ENCODE results near the gene CHST12. TPM values are rescaled to one million over a fixed set of nuclear protein-coding genes. Genes with fewer than 3 reads are reported as not detected.

CHST12 gene
- total and polyA plus RNA-seq, 3 experiments from 2014 or later: 7.7 to 63.0 (median 8.3) TPM

- H3K36me3 ChIP-seq (ENCODE audit: insufficient read depth, low read length): no peaks in the 10 kb centered on the region
- no peaks in the 10 kb centered on the region for H3K9me3 ChIP-seq (ENCODE audit: low read length)
- no peak for DNase-seq
- no peaks in the 10 kb centered on the region for H3K36me3 Mint-ChIP-seq
- no peak overlapping the region for H3K27ac Mint-ChIP-seq
- peaks cover 11% of the 10 kb centered on the region for H3K4me1 ChIP-seq (ENCODE audit: insufficient read depth, low read length)
- no peak overlapping the region for H3K27ac ChIP-seq (ENCODE audit: low read depth, low read length)
- POLR2A ChIA-PET: no interaction called here
- no peak overlapping the region for H3K4me3 ChIP-seq (ENCODE audit: low read length)
- no peaks in the 10 kb centered on the region for H3K27me3 ChIP-seq (ENCODE audit: insufficient read depth, low read length, poor library complexity, severe bottlenecking)
- H3K4me1 Mint-ChIP-seq: peaks cover 0 to 12% (median 0%) of the 10 kb centered on the region in 3 donors
- H3K27me3 Mint-ChIP-seq: peaks cover 0 to 4% of the 10 kb centered on the region in 2 donors
- H3K4me3 Mint-ChIP-seq: no peak overlapping the region
- CTCF ChIA-PET: interaction anchor here (1.9 kb wide), 1 partner anchor 229 kb away, joined by 7 read pairs; no protein-coding TSS in a partner anchor
- H3K9me3 Mint-ChIP-seq: peaks cover 0 to 5% (median 4%) of the 10 kb centered on the region in 5 donors
These were observed 76.6 kb downstream of the CHST12 start for GRCh38 chr7:2480070-2480408.

GRCh38 chr7:2481195-2481594 lies 77.8 kb downstream of the CHST12 start:
- Histone ChIP-seq H3K4me1 (ENCODE audit: insufficient read depth, low read length) (peaks cover 11% of the 10 kb centered on the region), H3K27ac (ENCODE audit: low read depth, low read length) (no peak overlapping the region), H3K4me3 (ENCODE audit: low read length) (no peak overlapping the region), H3K36me3 (ENCODE audit: insufficient read depth, low read length) (no peaks in the 10 kb centered on the region), H3K27me3 (ENCODE audit: insufficient read depth, low read length, poor library complexity, severe bottlenecking) (no peaks in the 10 kb centered on the region), H3K9me3 (ENCODE audit: low read length) (no peaks in the 10 kb centered on the region)
- Mint-ChIP-seq H3K4me1 (peaks cover 0 to 12% (median 0%) of the 10 kb centered on the region in 3 donors), H3K9me3 (peaks cover 0 to 5% (median 4%) of the 10 kb centered on the region in 5 donors), H3K4me3 (no peak overlapping the region), H3K27ac (no peak overlapping the region), H3K27me3 (peaks cover 0 to 4% of the 10 kb centered on the region in 2 donors), H3K36me3 (no peaks in the 10 kb centered on the region)
- ChIA-PET CTCF (interaction anchor here (1.9 kb wide), 1 partner anchor 228 kb away, joined by 7 read pairs; no protein-coding TSS in a partner anchor), POLR2A (no interaction called here)
- no peak for DNase-seq

- Mint-ChIP-seq H3K4me3 (no peak overlapping the region), H3K27ac (no peak overlapping the region), H3K9me3 (peaks cover 0 to 5% (median 4%) of the 10 kb centered on the region in 5 donors), H3K36me3 (no peaks in the 10 kb centered on the region), H3K27me3 (peaks cover 0 to 4% of the 10 kb centered on the region in 2 donors), H3K4me1 (peaks cover 0 to 3% (median 0%) of the 10 kb centered on the region in 3 donors)
- peaks cover 3% of the 10 kb centered on the region for H3K4me1 ChIP-seq (ENCODE audit: insufficient read depth, low read length)
- no peak for DNase-seq
- H3K36me3 ChIP-seq (ENCODE audit: insufficient read depth, low read length): no peaks in the 10 kb centered on the region
- H3K27ac ChIP-seq (ENCODE audit: low read depth, low read length): no peak overlapping the region
- ChIA-PET POLR2A (no interaction called here), CTCF (interaction anchor here (0.8 to 1.3 kb wide), 2 partner anchors 13 to 14 kb away, joined by 3 read pairs; no protein-coding TSS in a partner anchor)
- no peaks in the 10 kb centered on the region for H3K27me3 ChIP-seq (ENCODE audit: insufficient read depth, low read length, poor library complexity, severe bottlenecking)
- H3K9me3 ChIP-seq (ENCODE audit: low read length): no peaks in the 10 kb centered on the region
- H3K4me3 ChIP-seq (ENCODE audit: low read length): no peak overlapping the region
These were observed 79.5 kb downstream of the CHST12 start for GRCh38 chr7:2482725-2483451.

- Mint-ChIP-seq H3K36me3 (no peaks in the 10 kb centered on the region), H3K9me3 (peaks cover 0 to 5% (median 4%) of the 10 kb centered on the region in 5 donors), H3K4me1 (no peaks in the 10 kb centered on the region), H3K4me3 (no peak overlapping the region), H3K27me3 (peaks cover 0 to 4% of the 10 kb centered on the region in 2 donors), H3K27ac (no peak overlapping the region)
- CTCF ChIA-PET: interaction anchor here (0.8 to 1.3 kb wide), 2 partner anchors 13 to 15 kb away, joined by 3 read pairs; no protein-coding TSS in a partner anchor
- POLR2A ChIA-PET: no interaction called here
- no peak overlapping the region for H3K27ac ChIP-seq (ENCODE audit: low read depth, low read length)
- no peaks in the 10 kb centered on the region for H3K36me3 ChIP-seq (ENCODE audit: insufficient read depth, low read length)
- H3K4me1 ChIP-seq (ENCODE audit: insufficient read depth, low read length): no peaks in the 10 kb centered on the region
- no peak for DNase-seq
- H3K27me3 ChIP-seq (ENCODE audit: insufficient read depth, low read length, poor library complexity, severe bottlenecking): no peaks in the 10 kb centered on the region
- H3K4me3 ChIP-seq (ENCODE audit: low read length): no peak overlapping the region
- no peaks in the 10 kb centered on the region for H3K9me3 ChIP-seq (ENCODE audit: low read length)
These were observed 80.1 kb downstream of the CHST12 start for GRCh38 chr7:2483494-2483893.

DNA sequence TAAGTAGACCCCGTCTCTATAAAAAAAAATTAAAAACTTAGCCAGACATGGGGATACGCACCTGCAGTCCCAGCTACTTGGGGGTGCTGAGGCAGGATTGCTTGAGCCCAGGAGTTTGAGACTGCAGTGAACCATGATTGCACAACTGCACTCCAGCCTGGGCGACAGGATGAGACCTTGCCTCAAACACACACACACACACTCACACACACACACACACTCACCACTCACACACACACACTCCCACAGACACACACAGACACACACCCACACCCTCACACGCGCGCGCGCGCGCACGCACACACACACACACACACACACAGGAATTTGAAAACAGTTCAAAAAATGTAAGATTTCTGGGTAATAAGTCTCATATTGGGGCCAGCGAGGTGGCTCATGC lies 81.5 kb downstream of the CHST12 start:
- POLR2A ChIA-PET: no interaction called here

GRCh38 chr7:2487586-2488271 lies 84.3 kb downstream of the CHST12 start:
- no peak overlapping the region for H3K4me3 Mint-ChIP-seq
- ChIA-PET CTCF (interaction anchor here (1.4 to 2.1 kb wide), 2 partner anchors 10 to 19 kb away, joined by 5 read pairs; no protein-coding TSS in a partner anchor), POLR2A (no interaction called here)
- peak overlapping the region in 2 of 8 donors; percentile 46 to 54 for H3K27ac Mint-ChIP-seq
- H3K4me1 ChIP-seq (ENCODE audit: insufficient read depth, low read length): no peaks in the 10 kb centered on the region
- H3K36me3 Mint-ChIP-seq: peaks cover 0 to 2% (median 0%) of the 10 kb centered on the region in 3 donors
- H3K27ac ChIP-seq (ENCODE audit: low read depth, low read length): no peak overlapping the region
- no peaks in the 10 kb centered on the region for H3K27me3 ChIP-seq (ENCODE audit: insufficient read depth, low read length, poor library complexity, severe bottlenecking)
- H3K4me3 ChIP-seq (ENCODE audit: low read length): no peak overlapping the region
- no peaks in the 10 kb centered on the region for H3K36me3 ChIP-seq (ENCODE audit: insufficient read depth, low read length)
- H3K9me3 ChIP-seq (ENCODE audit: low read length): no peaks in the 10 kb centered on the region
- no peak for DNase-seq
- peaks cover 0 to 4% of the 10 kb centered on the region in 2 donors for H3K27me3 Mint-ChIP-seq
- H3K4me1 Mint-ChIP-seq: peaks cover 0 to 4% (median 2%) of the 10 kb centered on the region in 3 donors
- H3K9me3 Mint-ChIP-seq: peaks cover 0 to 5% (median 4%) of the 10 kb centered on the region in 5 donors

More for the DNA sequence above, 81.5 kb downstream of the CHST12 start:
- peaks cover 0 to 4% (median 2%) of the 10 kb centered on the region in 3 donors for H3K4me1 Mint-ChIP-seq
- DNase-seq: no peak
- H3K27ac ChIP-seq (ENCODE audit: low read depth, low read length): no peak overlapping the region
- CTCF ChIA-PET: interaction anchor here (1.1 kb wide), 1 partner anchor 33 kb away, joined by 3 read pairs; no protein-coding TSS in a partner anchor
- peaks cover 0 to 5% (median 4%) of the 10 kb centered on the region in 5 donors for H3K9me3 Mint-ChIP-seq
- H3K36me3 ChIP-seq (ENCODE audit: insufficient read depth, low read length): no peaks in the 10 kb centered on the region
- H3K27ac Mint-ChIP-seq: no peak overlapping the region
- H3K27me3 Mint-ChIP-seq: peaks cover 0 to 6% of the 10 kb centered on the region in 2 donors
- H3K4me3 ChIP-seq (ENCODE audit: low read length): no peak overlapping the region
- no peaks in the 10 kb centered on the region for H3K27me3 ChIP-seq (ENCODE audit: insufficient read depth, low read length, poor library complexity, severe bottlenecking)
- H3K9me3 ChIP-seq (ENCODE audit: low read length): no peaks in the 10 kb centered on the region
- no peaks in the 10 kb centered on the region for H3K4me1 ChIP-seq (ENCODE audit: insufficient read depth, low read length)
- no peak overlapping the region for H3K4me3 Mint-ChIP-seq
- peaks cover 0 to 2% (median 0%) of the 10 kb centered on the region in 3 donors for H3K36me3 Mint-ChIP-seq

DNA sequence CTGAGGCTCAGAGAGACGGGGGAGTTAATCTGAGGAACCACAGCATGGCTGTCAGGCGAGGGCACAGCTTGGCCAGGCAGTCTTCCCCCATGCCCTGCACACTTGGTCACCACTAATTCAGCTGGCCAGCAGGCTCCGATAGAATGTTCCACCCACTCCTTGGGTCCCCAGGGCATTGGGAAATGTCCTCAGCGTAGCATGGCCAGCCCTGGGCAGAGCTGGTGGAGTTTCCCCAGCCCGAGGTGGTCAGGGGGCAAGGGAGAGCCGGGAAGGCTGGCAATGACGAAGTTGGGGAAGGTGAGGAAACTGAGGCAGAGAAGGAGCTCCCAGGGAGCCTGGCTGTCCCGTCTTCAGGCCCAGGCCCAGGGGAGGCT lies 84.8 kb downstream of the CHST12 start:
- Mint-ChIP-seq H3K9me3 (no peaks in the 10 kb centered on the region), H3K4me3 (no peak overlapping the region), H3K4me1 (peaks cover 0 to 4% (median 2%) of the 10 kb centered on the region in 3 donors), H3K36me3 (peaks cover 0 to 2% (median 0%) of the 10 kb centered on the region in 3 donors), H3K27me3 (peaks cover 0 to 3% of the 10 kb centered on the region in 2 donors), H3K27ac (peak overlapping the region in 2 of 8 donors; percentile 54 to 69)
- no peaks in the 10 kb centered on the region for H3K4me1 ChIP-seq (ENCODE audit: insufficient read depth, low read length)
- no peak overlapping the region for H3K4me3 ChIP-seq (ENCODE audit: low read length)
- H3K9me3 ChIP-seq (ENCODE audit: low read length): no peaks in the 10 kb centered on the region
- CTCF ChIA-PET: interaction anchor here (1.4 to 2.1 kb wide), 2 partner anchors 10 to 19 kb away, joined by 5 read pairs; no protein-coding TSS in a partner anchor
- H3K27ac ChIP-seq (ENCODE audit: low read depth, low read length): no peak overlapping the region
- no peaks in the 10 kb centered on the region for H3K27me3 ChIP-seq (ENCODE audit: insufficient read depth, low read length, poor library complexity, severe bottlenecking)
- no peak for DNase-seq
- H3K36me3 ChIP-seq (ENCODE audit: insufficient read depth, low read length): no peaks in the 10 kb centered on the region
- POLR2A ChIA-PET: no interaction called here

DNA sequence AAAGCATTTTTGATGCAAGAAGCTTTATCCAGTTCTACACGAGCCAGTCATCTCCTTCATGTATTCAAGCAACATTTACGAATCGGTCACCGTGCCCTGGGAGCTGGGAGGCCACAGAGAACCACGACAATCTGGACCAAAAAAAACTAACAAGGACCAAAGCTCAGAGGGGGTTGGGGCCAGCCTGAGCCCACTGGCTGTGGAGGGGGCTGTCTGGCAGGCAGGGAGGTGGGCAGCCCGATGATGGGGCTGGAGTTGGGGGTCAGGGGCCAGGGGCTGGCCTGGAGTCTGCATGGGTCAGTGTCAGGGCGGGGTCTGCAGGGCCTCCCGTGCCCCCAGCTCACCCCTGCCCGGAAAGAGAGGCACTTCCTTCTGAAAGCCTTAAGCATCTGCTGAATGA lies 85.3 kb downstream of the CHST12 start:
- H3K36me3 Mint-ChIP-seq: peaks cover 0 to 2% (median 0%) of the 10 kb centered on the region in 3 donors

More for the DNA sequence above, 85.3 kb downstream of the CHST12 start:
- H3K4me3 Mint-ChIP-seq: no peak overlapping the region
- Histone ChIP-seq H3K27ac (ENCODE audit: low read depth, low read length) (no peak overlapping the region), H3K9me3 (ENCODE audit: low read length) (no peaks in the 10 kb centered on the region), H3K27me3 (ENCODE audit: insufficient read depth, low read length, poor library complexity, severe bottlenecking) (no peaks in the 10 kb centered on the region), H3K36me3 (ENCODE audit: insufficient read depth, low read length) (no peaks in the 10 kb centered on the region), H3K4me3 (ENCODE audit: low read length) (no peak overlapping the region), H3K4me1 (ENCODE audit: insufficient read depth, low read length) (no peaks in the 10 kb centered on the region)
- H3K27ac Mint-ChIP-seq: peak overlapping the region in 3 of 8 donors; percentile 30 to 82 (median 69)
- H3K27me3 Mint-ChIP-seq: peaks cover 0 to 3% of the 10 kb centered on the region in 2 donors
- ChIA-PET CTCF (interaction anchor here (2.1 kb wide), 1 partner anchor 11 kb away, joined by 5 read pairs; no protein-coding TSS in a partner anchor), POLR2A (no interaction called here)
- H3K4me1 Mint-ChIP-seq: peaks cover 0 to 4% (median 2%) of the 10 kb centered on the region in 3 donors
- no peak for DNase-seq
- no peaks in the 10 kb centered on the region for H3K9me3 Mint-ChIP-seq

Measured in CD8-positive, alpha-beta memory T cell (primary cell).